ENCODE data around the gene TMIGD1.

TMIGD1 gene

GRCh38 chr17:30332057-30332542, 1.8 kb downstream of the TMIGD1 start:
- in situ Hi-C loops (cut with HindIII; ENCODE audit: low sequenced_read_pairs): no loop called here
- DNase-seq (ENCODE audit: low read depth, low spot score): peak; percentile 76
- no peak overlapping the region for H3K4me3 ChIP-seq (ENCODE audit: low read depth, low read length)
- TF ChIP-seq CTCF (IDR thresholded peaks at IDR 0.05; ENCODE audit: low read depth, low read length): no peak

GRCh38 chr17:30326809-30327208, 7.0 kb downstream of the TMIGD1 start:
- no peak for TF ChIP-seq CTCF (IDR thresholded peaks at IDR 0.05; ENCODE audit: low read depth, low read length)
- in situ Hi-C loops (cut with HindIII; ENCODE audit: low sequenced_read_pairs): no loop called here

GRCh38 chr17:30324723-30325122, 9.1 kb downstream of the TMIGD1 start:
- DNase-seq (ENCODE audit: low read depth, low spot score): no peak
- H3K4me3 ChIP-seq (ENCODE audit: low read depth, low read length): no peak overlapping the region
- no peak for TF ChIP-seq CTCF (IDR thresholded peaks at IDR 0.05; ENCODE audit: low read depth, low read length)
- in situ Hi-C loops (cut with HindIII; ENCODE audit: low sequenced_read_pairs): no loop called here

More at GRCh38 chr17:30326809-30327208, 7.0 kb downstream of the TMIGD1 start:
- no peak overlapping the region for H3K4me3 ChIP-seq (ENCODE audit: low read depth, low read length)
- DNase-seq (ENCODE audit: low read depth, low spot score): no peak

- peak; percentile 30 for DNase-seq (ENCODE audit: low read depth, low spot score)
- no peak overlapping the region for H3K4me3 ChIP-seq (ENCODE audit: low read depth, low read length)
- in situ Hi-C loops (cut with HindIII; ENCODE audit: low sequenced_read_pairs): no loop called here
- no peak for TF ChIP-seq CTCF (IDR thresholded peaks at IDR 0.05; ENCODE audit: low read depth, low read length)
Observed at GRCh38 chr17:30323895-30324319, 9.9 kb downstream of the TMIGD1 start.

GRCh38 chr17:30323262-30323894, 10.5 kb downstream of the TMIGD1 start:
- no peak for TF ChIP-seq CTCF (IDR thresholded peaks at IDR 0.05; ENCODE audit: low read depth, low read length)
- no peak for DNase-seq (ENCODE audit: low read depth, low spot score)
- in situ Hi-C loops (cut with HindIII; ENCODE audit: low sequenced_read_pairs): no loop called here
- H3K4me3 ChIP-seq (ENCODE audit: low read depth, low read length): no peak overlapping the region

GRCh38 chr17:30321314-30321713, 12.5 kb downstream of the TMIGD1 start:
- no peak for DNase-seq (ENCODE audit: low read depth, low spot score)
- TF ChIP-seq CTCF (IDR thresholded peaks at IDR 0.05; ENCODE audit: low read depth, low read length): no peak
- in situ Hi-C loops (cut with HindIII; ENCODE audit: low sequenced_read_pairs): no loop called here
- no peak overlapping the region for H3K4me3 ChIP-seq (ENCODE audit: low read depth, low read length)
